Stomach (tissue), 9 donors: Measurements from ENCODE around the gene FLT1. TPM values are rescaled to one million over a fixed set of nuclear protein-coding genes. Genes with fewer than 3 reads are reported as not detected.
A peak's percentile ranks its signal among the peaks of the same experiment; 100 is the strongest.

Source experiments
- DNase-seq, 2 donors: peaks; one replicate each; pipeline versions ENCODE4 v3.0.0 to v3.0.0-alpha.2; 2013 to 2019
- H3K27ac ChIP-seq, 5 donors: fragments of 200-600 bp in 4 of 5; sonication (generic) in 4 of 5; one replicate each; pipeline ENCODE4 v1.5.1; 2013 to 2019; ENCODE audit warnings: mild to moderate bottlenecking in 1 of 5, moderate library complexity in 1 of 5
- H3K27me3 ChIP-seq, 3 donors: fragments of 200-600 bp; sonication (generic); one replicate each; pipeline ENCODE4 v1.5.1; 2017 to 2019; ENCODE audit warnings: mixed run types in 1 of 3
- H3K36me3 ChIP-seq, 4 donors: fragments of 200-600 bp; sonication (generic); 1 replicate in 3 of 4; 2 replicates in 1 of 4; pipeline ENCODE4 v1.5.1; 2016 to 2019
- H3K4me1 ChIP-seq, 4 donors: fragments of 200-600 bp; sonication (generic); one replicate each; pipeline ENCODE4 v1.5.1; 2016 to 2019
- H3K4me3 ChIP-seq, 4 donors: fragments of 200-600 bp; sonication (generic) in 3 of 4; one replicate each; pipeline ENCODE4 v1.5.1; 2016 to 2019; ENCODE audit warnings: mild to moderate bottlenecking in 1 of 4
- H3K9me3 ChIP-seq, 4 donors: fragments of 200-600 bp; sonication (generic); one replicate each; pipeline ENCODE4 v1.5.1; 2016 to 2019
- CTCF ChIP-seq, 7 experiments: fragments of 450-650 bp in 4 of 7; fragments of 200-600 bp in 3 of 7; sonication (generic) in 3 of 7; IDR thresholded peaks; one replicate each; pipeline ENCODE4 v1.5.1; 2016 to 2019; ENCODE audit warnings: antibody characterized with exemption in 7 of 7, control low read depth in 2 of 7, mild to moderate bottlenecking in 1 of 7
- EP300 ChIP-seq: sonication (generic); formaldehyde crosslinking; IDR thresholded peaks from one replicate; pipeline ENCODE4 v1.6.1; 2017; ENCODE audit warnings: antibody characterized with exemption
- POLR2A ChIP-seq, 4 donors: fragments of 450-650 bp; IDR thresholded peaks; one replicate each; pipeline ENCODE4 v1.6.1; 2016; ENCODE audit warnings: antibody characterized with exemption in 4 of 4, control low read depth in 2 of 4, mild to moderate bottlenecking in 1 of 4, moderate library complexity in 1 of 4
- POLR2AphosphoS5 ChIP-seq, 3 donors: sonication (generic); formaldehyde crosslinking; IDR thresholded peaks; one replicate each; pipeline ENCODE4 v1.6.1; 2016; ENCODE audit warnings: antibody characterized with exemption in 3 of 3
- WGBS, 5 donors: extraction: QIAGEN DNeasy Blood & Tissue Kit in 3 of 5; methylation state at CpG; one replicate each; pipeline versions ENCODE4 v1.1.5 to v1.1.7; 2013 to 2018; 5-methylcytosine and 5-hydroxymethylcytosine counted together
- intact Hi-C: fragments of 100-400 bp; cut with DNase I; formaldehyde crosslinking; loops from one replicate; pipeline ENCODE4 v1.15.1; 2023; ENCODE audit warnings: low total_unique reads
- polyA plus RNA-seq, 3 donors: library from polyadenylated mRNA; stranded (reverse); fragments of 200-250 nt; gene quantifications; one replicate each; pipeline ENCODE4 v1.2.3, GENCODE V29; 2013
- total RNA-seq, 5 donors: library from RNA; depleted of rRNA; stranded (reverse); fragments of >200 nt; gene quantifications; one replicate each; pipeline versions ENCODE4 v1.1.0 to v1.2.3, GENCODE V29; 2014 to 2016
- donor health status: healthy with polysubstance abuse.
- donor health status: Bipolar disorder and iron deficiency.
- donor health status: healthy.

The FLT1 gene
- total and polyA plus RNA-seq, 8 donors: 1.00 to 41.9 (median 3.6) TPM; not detected in 1

GRCh38 chr13:28338742-28339141, 156.2 kb downstream of the FLT1 start:
- no peaks in the 10 kb centered on the region for H3K36me3 ChIP-seq
- H3K27me3 ChIP-seq: peaks cover 0 to 19% (median 0%) of the 10 kb centered on the region in 3 donors
- intact Hi-C loops: loop anchor here (10.0 kb wide), 1 partner anchor 286 kb away; no protein-coding TSS in a partner anchor
- H3K4me1 ChIP-seq: peaks cover 0 to 20% (median 7%) of the 10 kb centered on the region in 4 donors
- WGBS, 5 donors: 64 to 80% (median 71%) methylated on average over 5 to 6 of the region's 6 CpGs
- no peak overlapping the region for H3K27ac ChIP-seq
- H3K4me3 ChIP-seq: no peak overlapping the region
- no peak for TF ChIP-seq POLR2A (IDR thresholded peaks at IDR 0.05)
- no peak for DNase-seq
- H3K9me3 ChIP-seq: no peaks in the 10 kb centered on the region

- Histone ChIP-seq H3K27ac (no peak overlapping the region), H3K27me3 (peaks cover 0 to 14% (median 0%) of the 10 kb centered on the region in 3 donors), H3K9me3 (no peaks in the 10 kb centered on the region), H3K36me3 (no peaks in the 10 kb centered on the region), H3K4me3 (no peak overlapping the region), H3K4me1 (peaks cover 0 to 20% (median 7%) of the 10 kb centered on the region in 4 donors)
- WGBS, 5 donors: 21 to 61% (median 40%) methylated on average over 4 of the region's 4 CpGs
- no peak for DNase-seq
- TF ChIP-seq EP300 (no peak), POLR2AphosphoS5 (IDR thresholded peaks at IDR 0.05) (no peak), CTCF (IDR thresholded peaks at IDR 0.05) (no peak)
- intact Hi-C loops: loop anchor here (10.0 kb wide), 1 partner anchor 287 kb away; no protein-coding TSS in a partner anchor
These were observed 156.8 kb downstream of the FLT1 start for GRCh38 chr13:28338006-28338574.

GRCh38 chr13:28337166-28338005, 157.5 kb downstream of the FLT1 start:
- H3K36me3 ChIP-seq: no peaks in the 10 kb centered on the region
- peak overlapping the region in 1 of 5 donors; percentile 1 for H3K27ac ChIP-seq
- intact Hi-C loops: loop anchor here (10.0 kb wide), 1 partner anchor 287 kb away; no protein-coding TSS in a partner anchor
- DNase-seq: no peak
- peaks cover 0 to 14% (median 0%) of the 10 kb centered on the region in 3 donors for H3K27me3 ChIP-seq
- TF ChIP-seq POLR2A (IDR thresholded peaks at IDR 0.05): no peak
- no peak for TF ChIP-seq CTCF (IDR thresholded peaks at IDR 0.05)
- TF ChIP-seq EP300: no peak
- TF ChIP-seq POLR2AphosphoS5 (IDR thresholded peaks at IDR 0.05): no peak
- no peak overlapping the region for H3K4me3 ChIP-seq
- H3K9me3 ChIP-seq: no peaks in the 10 kb centered on the region
- H3K4me1 ChIP-seq: peaks cover 0 to 20% (median 7%) of the 10 kb centered on the region in 4 donors
- 53 to 58% (median 55%) methylated on average over 4 of the region's 4 CpGs for WGBS, 5 donors

DNA sequence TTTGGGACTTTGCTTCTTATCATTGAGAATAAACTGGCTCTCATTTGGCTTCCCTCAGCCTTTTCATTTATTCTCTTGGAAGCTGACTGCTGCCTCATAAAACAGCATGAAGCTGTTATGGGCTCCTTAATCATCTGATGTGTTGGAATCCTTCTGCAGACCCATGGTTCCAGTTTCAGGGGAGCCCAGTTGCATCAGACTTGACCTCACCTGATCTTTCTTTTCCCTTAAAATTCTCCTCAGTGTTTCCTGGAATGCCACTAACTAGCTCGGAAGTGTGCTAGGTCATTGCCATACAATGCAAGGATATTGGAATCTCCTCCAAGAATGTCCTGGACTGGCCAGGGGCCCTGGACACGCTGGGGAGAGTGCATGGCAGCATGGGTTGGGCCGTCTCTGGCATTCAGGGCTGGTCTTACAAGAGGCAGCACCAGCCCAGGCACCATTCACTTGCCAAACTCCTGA, 158.7 kb downstream of the FLT1 start:
- Histone ChIP-seq H3K4me1 (peaks cover 0 to 20% (median 7%) of the 10 kb centered on the region in 4 donors), H3K27ac (no peak overlapping the region), H3K36me3 (no peaks in the 10 kb centered on the region), H3K27me3 (peaks cover 0 to 14% (median 0%) of the 10 kb centered on the region in 3 donors), H3K4me3 (no peak overlapping the region), H3K9me3 (no peaks in the 10 kb centered on the region)
- no peak for DNase-seq
- intact Hi-C loops: loop anchor here (10.0 kb wide), 1 partner anchor 289 kb away; no protein-coding TSS in a partner anchor
- TF ChIP-seq POLR2AphosphoS5 (IDR thresholded peaks at IDR 0.05) (peak in 2 of 3 donors; percentile 19 to 30), EP300 (no peak)
- WGBS, 5 donors: 52 to 71% (median 66%) methylated on average over 3 of the region's 3 CpGs

DNA sequence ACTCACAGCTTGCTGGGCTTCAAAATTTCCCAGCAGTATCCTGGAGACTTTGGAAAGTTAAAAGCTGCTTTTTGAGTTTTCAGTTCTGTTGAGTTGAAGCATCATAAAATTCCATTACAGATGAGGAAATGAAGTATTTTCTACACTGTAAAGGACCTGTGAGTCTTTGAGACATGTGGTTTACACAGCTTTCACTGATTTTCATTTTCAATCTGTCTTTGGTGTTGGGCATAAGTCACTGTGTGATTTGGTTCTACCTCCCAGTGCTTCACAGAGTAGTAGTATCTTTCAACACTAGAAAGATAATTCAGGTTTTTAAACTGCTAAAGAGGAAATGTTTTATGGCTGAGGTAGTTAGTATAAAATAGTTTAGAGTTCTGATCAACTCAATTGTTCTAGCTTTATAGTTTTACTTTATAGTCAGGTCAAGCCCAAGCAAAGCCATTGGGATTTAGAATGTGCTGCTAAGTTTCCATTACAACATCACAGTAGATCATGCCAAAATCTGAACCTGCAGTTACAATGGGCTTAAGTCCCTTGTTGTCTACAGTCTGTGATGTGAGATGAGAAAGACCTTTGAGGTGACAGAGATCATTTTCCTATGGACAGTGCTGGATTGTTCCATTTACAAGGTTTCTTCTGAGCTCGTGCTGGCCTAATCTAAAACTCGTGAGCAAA, 161.6 kb downstream of the FLT1 start:
- TF ChIP-seq POLR2AphosphoS5 (IDR thresholded peaks at IDR 0.05) (no peak), EP300 (no peak), POLR2A (IDR thresholded peaks at IDR 0.05) (no peak), CTCF (IDR thresholded peaks at IDR 0.05) (no peak)
- Histone ChIP-seq H3K4me1 (peaks cover 0 to 15% (median 7%) of the 10 kb centered on the region in 4 donors), H3K4me3 (no peak overlapping the region), H3K27ac (no peak overlapping the region), H3K36me3 (no peaks in the 10 kb centered on the region), H3K9me3 (no peaks in the 10 kb centered on the region), H3K27me3 (peaks cover 0 to 25% (median 0%) of the 10 kb centered on the region in 3 donors)
- DNase-seq: no peak
- intact Hi-C loops: loop anchor here (10.0 kb wide), 1 partner anchor 291 kb away; no protein-coding TSS in a partner anchor
- 83 to 95% (median 86%) methylated on average over 2 of the region's 2 CpGs for WGBS, 5 donors
